Hepatocyte (in vitro differentiated cells): ENCODE results near the gene CARD9. TPM values are rescaled to one million over a fixed set of nuclear protein-coding genes. Genes with fewer than 3 reads are reported as not detected.

ENCODE experiments used
- DNase-seq: peaks from one replicate; pipeline ENCODE4 v3.0.0-alpha.2; 2016; ENCODE audit warnings: low spot score
- H2AFZ ChIP-seq: fragments of 200-600 bp; sonication (generic); 2 replicates; pipeline ENCODE4 v1.6.0; 2016; ENCODE audit warnings: antibody characterized with exemption, mild to moderate bottlenecking
- H3K27ac ChIP-seq: fragments of 200-600 bp; sonication (generic); 2 replicates; pipeline ENCODE4 v1.5.1; 2016; ENCODE audit warnings: mild to moderate bottlenecking
- H3K27me3 ChIP-seq: fragments of 200-600 bp; sonication (generic); 2 replicates; pipeline ENCODE4 v1.6.1; 2016
- H3K36me3 ChIP-seq: fragments of 200-600 bp; sonication (generic); replicated peaks from 2 replicates; pipeline ENCODE4 v1.5.1; 2016; ENCODE audit warnings: low read depth; ENCODE audit not compliant: insufficient read depth
- H3K4me1 ChIP-seq: fragments of 200-600 bp; sonication (generic); 2 replicates; pipeline ENCODE4 v1.5.1; 2016; ENCODE audit warnings: mild to moderate bottlenecking, moderate library complexity; ENCODE audit not compliant: insufficient read depth
- H3K4me2 ChIP-seq: fragments of 200-600 bp; sonication (generic); 2 replicates; pipeline ENCODE4 v1.6.0; 2016
- H3K4me3 ChIP-seq: fragments of 200-600 bp; sonication (generic); 2 replicates; pipeline ENCODE4 v1.5.1; 2016; ENCODE audit warnings: mild to moderate bottlenecking
- H3K79me2 ChIP-seq: fragments of 200-600 bp; sonication (generic); 2 replicates; pipeline ENCODE4 v1.6.0; 2017; ENCODE audit warnings: mild to moderate bottlenecking
- H3K9me2 ChIP-seq: fragments of 200-600 bp; sonication (generic); replicated peaks from 2 replicates; pipeline ENCODE4 v1.6.0; 2017; ENCODE audit warnings: mild to moderate bottlenecking; ENCODE audit not compliant: insufficient read depth
- H3K9me3 ChIP-seq: fragments of 200-600 bp; sonication (generic); 2 replicates; pipeline ENCODE4 v1.5.1; 2016; ENCODE audit warnings: low read depth, mild to moderate bottlenecking
- H4K20me1 ChIP-seq: fragments of 200-600 bp; sonication (generic); 2 replicates; pipeline ENCODE4 v1.6.0; 2016; ENCODE audit warnings: mild to moderate bottlenecking; ENCODE audit not compliant: insufficient read depth, poor library complexity, severe bottlenecking
- EZH2 ChIP-seq: fragments of 200-600 bp; sonication (generic); IDR thresholded peaks from 2 replicates; pipeline ENCODE4 v1.6.1; 2016; ENCODE audit warnings: antibody characterized with exemption, mild to moderate bottlenecking, borderline replicate concordance
- EZH2phosphoT487 ChIP-seq: fragments of 200-600 bp; sonication (generic); IDR thresholded peaks from one replicate; pipeline ENCODE4 v1.6.1; 2018; ENCODE audit warnings: antibody characterized with exemption, mild to moderate bottlenecking, low read depth, moderate library complexity; ENCODE audit not compliant: unreplicated experiment, severe bottlenecking
- WGBS: methylation state at CpG from one replicate; pipeline ENCODE4 v1.1.6; 2016; ENCODE audit warnings: low lambda C conversion rate; ENCODE audit errors: missing lambda C conversion rate; 5-methylcytosine and 5-hydroxymethylcytosine counted together
- polyA plus RNA-seq: library from polyadenylated mRNA; unstranded; fragments of >200 nt; fragmentation: Nextera tagmentation; extraction: Ambion mirVana; gene quantifications from 2 replicates; pipeline ENCODE4 v1.2.1, GENCODE V29; 2016
- total RNA-seq: library from RNA; depleted of rRNA; stranded (reverse); fragments of >200 nt; gene quantifications from 2 replicates; pipeline ENCODE4 v1.2.3, GENCODE V29; 2014
- TF ChIP-seq, protein P1 (sequence below): fragments of 200-600 bp; sonication (generic); IDR thresholded peaks from 2 replicates; pipeline ENCODE4 v1.5.1; 2016; ENCODE audit warnings: antibody characterized with exemption, mild to moderate bottlenecking; ENCODE audit not compliant: poor library complexity

CARD9 gene
- total and polyA plus RNA-seq, 2 experiments from 2014 or later, result 0.80 to 1.5 TPM

DNA sequence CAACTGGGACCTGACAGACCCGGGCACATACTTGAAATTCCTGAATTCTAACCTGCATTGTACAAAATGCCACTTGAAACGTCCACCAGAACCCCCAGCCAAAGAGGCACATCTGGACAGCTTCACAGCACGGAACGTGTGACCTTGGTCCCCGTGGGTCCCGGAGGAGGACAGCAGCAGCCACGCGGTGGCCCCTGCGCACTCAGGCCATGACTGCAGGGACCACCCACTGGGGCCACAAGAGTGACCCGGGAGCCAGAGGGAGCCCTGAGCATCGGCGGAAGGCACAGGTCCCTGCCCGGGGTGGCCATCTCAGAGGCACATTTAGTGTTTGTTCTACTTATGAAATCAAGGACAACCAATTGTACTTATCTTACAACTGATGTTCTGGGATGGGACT, 28.6 kb upstream of the CARD9 start:
- DNase-seq, result no peak
- H3K9me2 ChIP-seq, result no peaks in the 10 kb centered on the region
- H3K27ac ChIP-seq, result no peak overlapping the region
- no peak overlapping the region for H3K4me2 ChIP-seq
- no peak overlapping the region for H2AFZ ChIP-seq
- no peaks in the 10 kb centered on the region for H3K27me3 ChIP-seq
- no peaks in the 10 kb centered on the region for H3K36me3 ChIP-seq
- peaks cover 11% of the 10 kb centered on the region for H3K4me1 ChIP-seq
- TF ChIP-seq, protein P1, sequence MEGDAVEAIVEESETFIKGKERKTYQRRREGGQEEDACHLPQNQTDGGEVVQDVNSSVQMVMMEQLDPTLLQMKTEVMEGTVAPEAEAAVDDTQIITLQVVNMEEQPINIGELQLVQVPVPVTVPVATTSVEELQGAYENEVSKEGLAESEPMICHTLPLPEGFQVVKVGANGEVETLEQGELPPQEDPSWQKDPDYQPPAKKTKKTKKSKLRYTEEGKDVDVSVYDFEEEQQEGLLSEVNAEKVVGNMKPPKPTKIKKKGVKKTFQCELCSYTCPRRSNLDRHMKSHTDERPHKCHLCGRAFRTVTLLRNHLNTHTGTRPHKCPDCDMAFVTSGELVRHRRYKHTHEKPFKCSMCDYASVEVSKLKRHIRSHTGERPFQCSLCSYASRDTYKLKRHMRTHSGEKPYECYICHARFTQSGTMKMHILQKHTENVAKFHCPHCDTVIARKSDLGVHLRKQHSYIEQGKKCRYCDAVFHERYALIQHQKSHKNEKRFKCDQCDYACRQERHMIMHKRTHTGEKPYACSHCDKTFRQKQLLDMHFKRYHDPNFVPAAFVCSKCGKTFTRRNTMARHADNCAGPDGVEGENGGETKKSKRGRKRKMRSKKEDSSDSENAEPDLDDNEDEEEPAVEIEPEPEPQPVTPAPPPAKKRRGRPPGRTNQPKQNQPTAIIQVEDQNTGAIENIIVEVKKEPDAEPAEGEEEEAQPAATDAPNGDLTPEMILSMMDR, result no peak
- TF ChIP-seq EZH2 (no peak), EZH2phosphoT487 (no peak)
- H3K4me3 ChIP-seq, result no peak overlapping the region
- H4K20me1 ChIP-seq, result no peaks in the 10 kb centered on the region
- peaks cover 26% of the 10 kb centered on the region for H3K79me2 ChIP-seq
- 83% methylated on average over 13 of the region's 13 CpGs for WGBS
- no peaks in the 10 kb centered on the region for H3K9me3 ChIP-seq

DNA sequence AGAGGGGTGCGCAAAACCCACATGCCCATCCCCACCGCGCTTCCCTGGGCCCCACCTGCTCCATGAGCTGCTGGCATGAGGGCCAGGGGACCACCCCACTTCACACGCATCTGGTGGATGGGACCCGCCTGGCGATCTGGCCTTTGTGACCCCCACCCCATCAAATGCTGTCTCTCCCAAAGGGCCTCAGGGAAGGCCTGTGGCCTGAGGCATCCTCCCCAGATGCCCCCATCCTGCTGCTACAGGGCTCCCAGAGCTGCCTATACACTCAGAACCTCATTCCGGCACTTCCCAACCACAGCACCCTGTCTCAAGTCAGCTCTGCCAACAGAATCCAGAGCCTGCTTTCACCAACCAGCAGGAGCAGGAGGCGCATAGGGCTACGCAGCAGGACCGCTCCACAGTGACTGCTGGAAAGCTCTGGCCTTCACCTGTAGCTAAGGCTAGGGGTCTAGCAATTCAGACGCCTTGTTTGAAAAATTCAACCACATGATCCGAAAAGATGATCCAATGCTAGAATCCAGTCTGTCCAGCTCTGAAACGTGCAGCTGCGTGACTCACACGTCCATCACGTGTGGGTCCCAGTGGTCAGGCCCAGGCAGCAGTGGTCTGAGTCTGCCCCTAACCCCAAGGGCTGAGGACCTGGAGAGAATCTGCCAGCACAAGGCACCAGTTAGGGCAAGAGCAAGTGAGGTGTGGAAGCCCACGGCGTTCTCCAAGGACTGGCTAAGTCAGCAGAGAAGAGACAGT, 27.9 kb upstream of the CARD9 start:
- H3K27me3 ChIP-seq, result no peaks in the 10 kb centered on the region
- H3K4me2 ChIP-seq, result no peak overlapping the region
- no peak for DNase-seq
- H3K4me1 ChIP-seq, result peaks cover 11% of the 10 kb centered on the region
- TF ChIP-seq EZH2phosphoT487, result no peak
- TF ChIP-seq, protein P1, result no peak
- no peak for TF ChIP-seq EZH2
- H3K9me2 ChIP-seq, result no peaks in the 10 kb centered on the region
- H3K4me3 ChIP-seq, result no peak overlapping the region
- H3K36me3 ChIP-seq, result no peaks in the 10 kb centered on the region
- WGBS, result 89% methylated on average over 18 of the region's 18 CpGs
- no peak overlapping the region for H3K27ac ChIP-seq
- H2AFZ ChIP-seq, result no peak overlapping the region
- no peaks in the 10 kb centered on the region for H3K9me3 ChIP-seq
- H3K79me2 ChIP-seq, result peaks cover 27% of the 10 kb centered on the region
- H4K20me1 ChIP-seq, result no peaks in the 10 kb centered on the region

DNA sequence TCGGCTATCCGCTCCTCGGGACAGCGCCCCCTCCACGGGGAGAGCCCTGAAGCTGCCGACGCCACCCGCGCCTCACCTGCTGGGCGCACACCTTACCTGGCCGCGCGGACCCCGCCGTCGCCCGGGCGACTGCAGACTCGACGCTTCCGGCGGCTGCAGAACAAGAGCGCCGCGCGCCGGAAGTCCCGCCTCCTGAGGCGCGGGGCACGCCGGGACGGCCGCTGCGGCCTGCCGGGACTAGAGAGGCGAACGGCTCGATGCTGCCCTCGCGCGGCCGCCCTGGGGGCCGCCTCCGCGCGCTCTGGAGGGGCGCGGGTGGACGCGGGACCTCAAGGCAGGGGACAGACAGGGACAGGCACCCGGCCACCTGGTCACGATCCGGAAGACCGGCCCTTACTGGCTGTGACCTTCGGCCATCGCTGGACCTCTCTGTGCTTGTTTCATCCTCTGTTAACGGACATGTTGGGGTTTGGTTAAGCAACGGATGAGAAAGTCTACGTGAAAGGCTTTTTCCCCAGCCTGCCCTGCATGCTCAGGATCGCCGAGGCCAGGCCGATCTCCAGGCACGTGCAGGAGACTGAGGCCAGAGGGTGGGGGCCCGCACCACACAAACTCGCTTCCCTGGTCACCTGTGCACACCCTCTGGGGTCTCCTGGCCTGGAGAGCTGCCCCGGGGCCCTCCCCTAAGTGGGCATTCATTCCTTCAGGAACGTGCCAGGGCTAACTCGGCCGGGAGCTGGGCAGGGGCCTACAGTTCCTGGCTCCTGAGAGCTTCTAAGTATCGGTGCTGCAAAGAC, 26.8 kb upstream of the CARD9 start, which contains the start of gene SNAPC4:
TSS of gene SNAPC4 (minus strand) at position 133 of the 797 bp plus-strand sequence. CDS start 1,742 bp downstream, outside the sequence.
- Histone ChIP-seq H3K4me3 (peak within 1 kb of the TSS; percentile 97), H3K36me3 (no peaks in the 10 kb centered on the region), H3K9me2 (no peaks in the 10 kb centered on the region), H3K4me1 (peaks cover 11% of the 10 kb centered on the region), H3K9me3 (no peaks in the 10 kb centered on the region), H3K4me2 (peak within 1 kb of the TSS; percentile 93), H3K27me3 (no peaks in the 10 kb centered on the region), H4K20me1 (no peaks in the 10 kb centered on the region), H3K79me2 (peaks cover 27% of the 10 kb centered on the region), H2AFZ (peak within 1 kb of the TSS; percentile 86), H3K27ac (peak within 1 kb of the TSS; percentile 85)
- peak; percentile 96 for DNase-seq
- TF ChIP-seq EZH2phosphoT487 (no peak), EZH2 (no peak)
- TF ChIP-seq, protein P1, result peak; percentile 91
- WGBS, result 14% methylated on average over 65 of the region's 71 CpGs
